Keratinocyte (primary cell): ENCODE results near the gene ROR2. TPM values are rescaled to one million over a fixed set of nuclear protein-coding genes. Genes with fewer than 3 reads are reported as not detected.
A peak's percentile ranks its signal among the peaks of the same experiment; 100 is the strongest.

Experiments used
- DNase-seq: peaks from one replicate; pipeline ENCODE4 v3.0.0-alpha.2; 2011; ENCODE audit warnings: low read depth, missing footprints, low spot score
- FAIRE-seq: peaks from 2 replicates; lab custom pipeline; 2011; peaks lifted over from hg19 to GRCh38; lab: Jason Lieb, UNC
- H2AFZ ChIP-seq: 2 replicates; pipeline ENCODE4 v1.6.0; 2012; ENCODE audit warnings: low read length, control low read depth, inconsistent platforms; ENCODE audit not compliant: control insufficient read depth
- H3K27ac ChIP-seq: 2 replicates; pipeline ENCODE4 v1.5.1; 2011; ENCODE audit warnings: low read length; ENCODE audit not compliant: control insufficient read depth, insufficient read depth
- H3K27me3 ChIP-seq: 3 replicates; pipeline ENCODE4 v1.6.0; 2011; ENCODE audit warnings: low read length; ENCODE audit not compliant: control insufficient read depth, insufficient read depth; ENCODE audit errors: extremely low read depth
- H3K36me3 ChIP-seq, 2 experiments: 2 replicates in 1 of 2; 3 replicates in 1 of 2; pipeline ENCODE4 v1.5.1; 2011; ENCODE audit warnings: low read length in 2 of 2, mild to moderate bottlenecking in 1 of 2; ENCODE audit not compliant: control insufficient read depth in 2 of 2, insufficient read depth in 2 of 2; ENCODE audit errors: extremely low read depth in 1 of 2
- H3K4me1 ChIP-seq: 3 replicates; pipeline ENCODE4 v1.5.1; 2011; ENCODE audit warnings: low read length; ENCODE audit not compliant: control insufficient read depth, insufficient read depth; ENCODE audit errors: extremely low read depth
- H3K4me2 ChIP-seq: 3 replicates; pipeline ENCODE4 v1.6.0; 2011; ENCODE audit warnings: low read depth, low read length; ENCODE audit not compliant: control insufficient read depth, insufficient read depth; ENCODE audit errors: extremely low read depth
- H3K4me3 ChIP-seq, 3 experiments: fragments of 200-600 bp in 1 of 3; sonication (generic) in 1 of 3; 2 replicates in 2 of 3; 3 replicates in 1 of 3; pipeline ENCODE4 v1.5.1; 2011 to 2016; ENCODE audit warnings: low read length in 3 of 3, mild to moderate bottlenecking in 3 of 3, control low read depth in 2 of 3, inconsistent platforms in 1 of 3, low read depth in 1 of 3, mixed read lengths in 1 of 3, mixed run types in 1 of 3, moderate library complexity in 1 of 3; ENCODE audit not compliant: control insufficient read depth in 2 of 3, insufficient read depth in 2 of 3; ENCODE audit errors: extremely low read depth in 1 of 3
- H3K79me2 ChIP-seq: 2 replicates; pipeline ENCODE4 v1.6.0; 2012; ENCODE audit warnings: low read length; ENCODE audit not compliant: control insufficient read depth, insufficient read depth
- H3K9ac ChIP-seq: 3 replicates; pipeline ENCODE4 v1.6.0; 2011; ENCODE audit warnings: low read length; ENCODE audit not compliant: control insufficient read depth, insufficient read depth; ENCODE audit errors: extremely low read depth
- H3K9me1 ChIP-seq: 3 replicates; pipeline ENCODE4 v1.6.0; 2011; ENCODE audit warnings: low read length; ENCODE audit not compliant: control insufficient read depth, insufficient read depth; ENCODE audit errors: extremely low read depth
- H3K9me3 ChIP-seq: 2 replicates; pipeline ENCODE4 v1.5.1; 2012; ENCODE audit warnings: low read depth, low read length; ENCODE audit not compliant: control insufficient read depth
- H4K20me1 ChIP-seq: 3 replicates; pipeline ENCODE4 v1.6.0; 2011; ENCODE audit warnings: low read length; ENCODE audit not compliant: control insufficient read depth, insufficient read depth; ENCODE audit errors: extremely low read depth
- EZH2 ChIP-seq: IDR thresholded peaks from one replicate; pipeline ENCODE4 v1.6.1; 2012; ENCODE audit warnings: inconsistent platforms, mild to moderate bottlenecking, low read length, moderate library complexity
- dilution Hi-C: fragments of 300-500 bp; cut with MboI; formaldehyde crosslinking; loops from one replicate; pipeline ENCODE4 v1.7.0; 2020; ENCODE audit warnings: low sequenced_read_pairs; ENCODE audit not compliant: extremely low pct_ligation_motif_present
- polyA plus RNA-seq, 5 experiments: library from polyadenylated mRNA; depleted of rRNA in 3 of 5; stranded (reverse) in 3 of 5; stranded (forward) in 1 of 5; unstranded in 1 of 5; fragments of >200 nt; gene quantifications; 1 replicate in 1 of 5; 2 replicates in 3 of 5; 3 replicates in 1 of 5; pipeline versions ENCODE4 v1.2.1 to v1.2.3, GENCODE V29; 2011 to 2012; ENCODE audit warnings: missing spikeins in 2 of 5, low read depth in 1 of 5, low replicate concordance in 1 of 5
- TF ChIP-seq, protein P1 (sequence below), 3 experiments: IDR thresholded peaks in 1 of 3; conservative IDR thresholded peaks in 1 of 3; optimal IDR thresholded peaks in 1 of 3; 2 replicates in 2 of 3; 3 replicates in 1 of 3; pipeline versions ENCODE3 to v1.5.1; 2011; ENCODE audit warnings: low read length in 3 of 3, mild to moderate bottlenecking in 3 of 3, moderate library complexity in 2 of 3, control low read depth in 1 of 3, inconsistent platforms in 1 of 3; ENCODE audit not compliant: insufficient read depth in 2 of 3; ENCODE audit errors: extremely low read depth in 1 of 3

The ROR2 gene
- polyA plus RNA-seq, 1 donor (not counting 4 experiments of a cell fraction or from before 2014, with no cell fraction given) = 0.22 TPM

GRCh38 chr9:91905237-91905650 lies 44.8 kb downstream of the ROR2 start:
- Histone ChIP-seq H3K4me3 (no peak overlapping the region), H3K4me1 (no peaks in the 10 kb centered on the region), H3K9ac (no peak overlapping the region), H4K20me1 (no peaks in the 10 kb centered on the region), H3K9me3 (no peaks in the 10 kb centered on the region), H2AFZ (no peak overlapping the region), H3K27ac (no peak overlapping the region), H3K27me3 (peaks cover 7% of the 10 kb centered on the region), H3K79me2 (no peaks in the 10 kb centered on the region), H3K36me3 (no peaks in the 10 kb centered on the region), H3K9me1 (no peaks in the 10 kb centered on the region), H3K4me2 (no peak overlapping the region)
- TF ChIP-seq, protein P1, sequence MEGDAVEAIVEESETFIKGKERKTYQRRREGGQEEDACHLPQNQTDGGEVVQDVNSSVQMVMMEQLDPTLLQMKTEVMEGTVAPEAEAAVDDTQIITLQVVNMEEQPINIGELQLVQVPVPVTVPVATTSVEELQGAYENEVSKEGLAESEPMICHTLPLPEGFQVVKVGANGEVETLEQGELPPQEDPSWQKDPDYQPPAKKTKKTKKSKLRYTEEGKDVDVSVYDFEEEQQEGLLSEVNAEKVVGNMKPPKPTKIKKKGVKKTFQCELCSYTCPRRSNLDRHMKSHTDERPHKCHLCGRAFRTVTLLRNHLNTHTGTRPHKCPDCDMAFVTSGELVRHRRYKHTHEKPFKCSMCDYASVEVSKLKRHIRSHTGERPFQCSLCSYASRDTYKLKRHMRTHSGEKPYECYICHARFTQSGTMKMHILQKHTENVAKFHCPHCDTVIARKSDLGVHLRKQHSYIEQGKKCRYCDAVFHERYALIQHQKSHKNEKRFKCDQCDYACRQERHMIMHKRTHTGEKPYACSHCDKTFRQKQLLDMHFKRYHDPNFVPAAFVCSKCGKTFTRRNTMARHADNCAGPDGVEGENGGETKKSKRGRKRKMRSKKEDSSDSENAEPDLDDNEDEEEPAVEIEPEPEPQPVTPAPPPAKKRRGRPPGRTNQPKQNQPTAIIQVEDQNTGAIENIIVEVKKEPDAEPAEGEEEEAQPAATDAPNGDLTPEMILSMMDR (optimal IDR thresholded peaks at IDR 0.05 in 1 of 3, IDR thresholded peaks at IDR 0.05 in 1 of 3, conservative IDR thresholded peaks at IDR 0.05 in 1 of 3; ENCODE audit: extremely low read depth in 1 of 3, insufficient read depth in 2 of 3, low read length in 3 of 3) = no peak
- TF ChIP-seq EZH2 = no peak
- dilution Hi-C loops = no loop called here
- FAIRE-seq = no peak
- DNase-seq = no peak

DNA sequence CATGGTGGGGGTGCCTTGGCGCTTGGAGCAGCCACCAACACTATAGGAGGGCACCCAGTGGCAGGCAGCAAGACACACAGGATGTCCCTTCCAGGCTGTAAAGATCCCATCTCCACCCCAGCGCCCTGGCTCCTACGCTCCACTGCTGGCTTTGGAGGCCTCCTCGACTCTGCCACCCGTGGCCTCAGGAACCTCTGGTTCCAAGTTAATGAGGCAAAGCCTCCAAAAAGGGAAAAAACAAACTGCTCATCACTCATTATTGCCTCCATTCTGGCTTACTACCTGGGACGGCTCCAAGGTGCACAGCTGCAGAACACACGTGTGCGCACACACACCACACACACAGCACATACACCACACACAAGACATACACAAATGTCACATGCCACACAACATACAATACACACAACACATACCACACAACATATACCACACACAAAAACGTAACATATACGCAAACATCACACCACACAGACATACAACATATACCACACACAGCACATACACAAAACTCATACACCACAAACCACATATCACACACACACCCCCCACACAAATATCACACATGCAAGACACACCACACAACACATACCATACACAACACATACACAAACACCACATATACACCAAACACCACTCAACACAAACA lies 45.3 kb downstream of the ROR2 start:
- Histone ChIP-seq H3K4me1 (no peaks in the 10 kb centered on the region), H3K9me1 (no peaks in the 10 kb centered on the region), H2AFZ (no peak overlapping the region), H3K9ac (no peak overlapping the region), H4K20me1 (no peaks in the 10 kb centered on the region), H3K27me3 (peaks cover 7% of the 10 kb centered on the region), H3K4me3 (no peak overlapping the region), H3K36me3 (no peaks in the 10 kb centered on the region), H3K4me2 (no peak overlapping the region), H3K79me2 (no peaks in the 10 kb centered on the region), H3K9me3 (no peaks in the 10 kb centered on the region), H3K27ac (no peak overlapping the region)
- FAIRE-seq (peak; percentile 17), DNase-seq (no peak)
- dilution Hi-C loops = no loop called here
- TF ChIP-seq, protein P1 (optimal IDR thresholded peaks at IDR 0.05 in 1 of 3, IDR thresholded peaks at IDR 0.05 in 1 of 3, conservative IDR thresholded peaks at IDR 0.05 in 1 of 3; ENCODE audit: extremely low read depth in 1 of 3, insufficient read depth in 2 of 3, low read length in 3 of 3) = no peak
- no peak for TF ChIP-seq EZH2
